ACC112 (cell line): ENCODE measurements around the gene DYNC2I2.
"Not testable (repeated sequence)": the region's sequence is repeated elsewhere in the genome, so short reads cannot be mapped to it uniquely, and the experiment has no call there.

Experiments
- H2AFZ ChIP-seq: fragments of 200-600 bp; sonication (generic); one replicate; pipeline ENCODE4 v1.6.0; 2017; ENCODE audit warnings: antibody characterized with exemption, low read length; ENCODE audit not compliant: unreplicated experiment
- H3K27ac ChIP-seq: fragments of 200-600 bp; sonication (generic); 2 replicates; pipeline ENCODE4 v1.5.1; 2014; ENCODE audit warnings: low read depth, mild to moderate bottlenecking, antibody characterized with exemption, low read length, moderate library complexity
- H3K27me3 ChIP-seq: fragments of 200-600 bp; sonication (generic); 2 replicates; pipeline ENCODE4 v1.6.1; 2014; ENCODE audit warnings: mild to moderate bottlenecking, antibody characterized with exemption, low read length, moderate library complexity, mixed read lengths; ENCODE audit not compliant: insufficient read depth
- H3K36me3 ChIP-seq: fragments of 200-600 bp; sonication (generic); 2 replicates; pipeline ENCODE4 v1.6.1; 2016; ENCODE audit warnings: mild to moderate bottlenecking, antibody characterized with exemption, low read length, moderate library complexity, mixed read lengths; ENCODE audit not compliant: insufficient read depth
- H3K4me1 ChIP-seq: fragments of 200-600 bp; sonication (generic); one replicate; pipeline ENCODE4 v1.6.1; 2016; ENCODE audit warnings: low read length, mixed read lengths; ENCODE audit not compliant: insufficient read depth, unreplicated experiment, control insufficient read depth
- H3K4me3 ChIP-seq: fragments of 200-600 bp; sonication (generic); 2 replicates; pipeline ENCODE4 v1.5.1; 2014; ENCODE audit warnings: mild to moderate bottlenecking, low read depth, low read length
- H3K79me2 ChIP-seq: fragments of 200-600 bp; sonication (generic); one replicate; pipeline ENCODE4 v1.6.0; 2016; ENCODE audit warnings: low read length; ENCODE audit not compliant: control insufficient read depth, unreplicated experiment, insufficient read depth

The DYNC2I2 gene

GRCh38 chr9:128651798-128652197 lies 4.8 kb downstream of the DYNC2I2 start:
- Histone ChIP-seq H3K79me2 (peaks cover 2% of the 10 kb centered on the region), H3K27ac (no peak overlapping the region)

GRCh38 chr9:128648206-128648605 lies 8.4 kb downstream of the DYNC2I2 start:
- H3K4me3 ChIP-seq, H3K27me3 ChIP-seq, H3K4me1 ChIP-seq, H2AFZ ChIP-seq, H3K36me3 ChIP-seq, H3K27ac ChIP-seq: not testable (repeated sequence)
- peaks cover 10% of the 10 kb centered on the region for H3K79me2 ChIP-seq

More at GRCh38 chr9:128651798-128652197, 4.8 kb downstream of the DYNC2I2 start:
- H3K27me3 ChIP-seq = no peaks in the 10 kb centered on the region
- no peaks in the 10 kb centered on the region for H3K4me1 ChIP-seq
- no peak overlapping the region for H2AFZ ChIP-seq
- no peak overlapping the region for H3K4me3 ChIP-seq
- H3K36me3 ChIP-seq = no peaks in the 10 kb centered on the region

GRCh38 chr9:128643519-128644300 lies 12.9 kb downstream of the DYNC2I2 start:
- Histone ChIP-seq H3K36me3 (no peaks in the 10 kb centered on the region), H3K27ac (no peak overlapping the region), H3K27me3 (no peaks in the 10 kb centered on the region), H3K79me2 (peaks cover 12% of the 10 kb centered on the region), H3K4me1 (peaks cover 8% of the 10 kb centered on the region), H3K4me3 (no peak overlapping the region), H2AFZ (no peak overlapping the region)

- H3K27me3 ChIP-seq = no peaks in the 10 kb centered on the region
- H3K4me3 ChIP-seq = no peak overlapping the region
- no peak overlapping the region for H2AFZ ChIP-seq
- H3K36me3 ChIP-seq = no peaks in the 10 kb centered on the region
- H3K27ac ChIP-seq = no peak overlapping the region
- H3K4me1 ChIP-seq = peaks cover 8% of the 10 kb centered on the region
- H3K79me2 ChIP-seq = peaks cover 11% of the 10 kb centered on the region
Observed at GRCh38 chr9:128642675-128643245, 13.9 kb downstream of the DYNC2I2 start.

- H3K36me3 ChIP-seq = no peaks in the 10 kb centered on the region
- peaks cover 11% of the 10 kb centered on the region for H3K79me2 ChIP-seq
- no peak overlapping the region for H3K4me3 ChIP-seq
- peaks cover 20% of the 10 kb centered on the region for H3K4me1 ChIP-seq
- H3K27me3 ChIP-seq = no peaks in the 10 kb centered on the region
- no peak overlapping the region for H2AFZ ChIP-seq
- H3K27ac ChIP-seq = no peak overlapping the region
Observed at GRCh38 chr9:128640603-128641002, 16.0 kb downstream of the DYNC2I2 start.

- no peak overlapping the region for H3K4me3 ChIP-seq
- H2AFZ ChIP-seq = no peak overlapping the region
- H3K27ac ChIP-seq = no peak overlapping the region
- peaks cover 23% of the 10 kb centered on the region for H3K4me1 ChIP-seq
- no peaks in the 10 kb centered on the region for H3K27me3 ChIP-seq
- H3K36me3 ChIP-seq = no peaks in the 10 kb centered on the region
- H3K79me2 ChIP-seq = peaks cover 4% of the 10 kb centered on the region
Observed at GRCh38 chr9:128638580-128638979, 18.1 kb downstream of the DYNC2I2 start.

- no peaks in the 10 kb centered on the region for H3K27me3 ChIP-seq
- H3K36me3 ChIP-seq = no peaks in the 10 kb centered on the region
- H3K79me2 ChIP-seq = no peaks in the 10 kb centered on the region
- H3K4me1 ChIP-seq = peaks cover 22% of the 10 kb centered on the region
- H3K4me3 ChIP-seq = no peak overlapping the region
- H3K27ac ChIP-seq = no peak overlapping the region
- H2AFZ ChIP-seq = no peak overlapping the region
Observed at GRCh38 chr9:128637656-128638055, 19.0 kb downstream of the DYNC2I2 start.

- Histone ChIP-seq H3K4me3 (no peak overlapping the region), H3K4me1 (peaks cover 22% of the 10 kb centered on the region), H3K79me2 (no peaks in the 10 kb centered on the region), H3K27ac (no peak overlapping the region), H2AFZ (no peak overlapping the region), H3K27me3 (no peaks in the 10 kb centered on the region), H3K36me3 (no peaks in the 10 kb centered on the region)
Observed at GRCh38 chr9:128636556-128637530, 19.8 kb downstream of the DYNC2I2 start.

GRCh38 chr9:128636024-128636390 lies 20.6 kb downstream of the DYNC2I2 start:
- H3K4me1 ChIP-seq = peaks cover 22% of the 10 kb centered on the region
- H3K4me3 ChIP-seq = peak overlapping the region; percentile 16; the same call in 1 of the 2 replicates
- H2AFZ ChIP-seq = no peak overlapping the region
- H3K79me2 ChIP-seq = no peaks in the 10 kb centered on the region
- 0 out of 2 replicates have a peak, but pooled peaks cover 3% of the 10 kb centered on the region for H3K36me3 ChIP-seq
- no peaks in the 10 kb centered on the region for H3K27me3 ChIP-seq
- H3K27ac ChIP-seq = peak overlapping the region; percentile 64

- 0 out of 2 replicates have a peak, but pooled peaks cover 3% of the 10 kb centered on the region for H3K36me3 ChIP-seq
- H3K4me3 ChIP-seq = peak overlapping the region; percentile 16; the same call in 1 of the 2 replicates
- no peak overlapping the region for H2AFZ ChIP-seq
- H3K27me3 ChIP-seq = no peaks in the 10 kb centered on the region
- H3K4me1 ChIP-seq = peaks cover 22% of the 10 kb centered on the region
- H3K27ac ChIP-seq = peak overlapping the region; percentile 64
- H3K79me2 ChIP-seq = no peaks in the 10 kb centered on the region
Observed at GRCh38 chr9:128635266-128636023, 21.2 kb downstream of the DYNC2I2 start.
